ENCODE measurements around the gene SF3A2.
A peak's percentile ranks its signal among the peaks of the same experiment; 100 is the strongest.

Gene SF3A2

DNA sequence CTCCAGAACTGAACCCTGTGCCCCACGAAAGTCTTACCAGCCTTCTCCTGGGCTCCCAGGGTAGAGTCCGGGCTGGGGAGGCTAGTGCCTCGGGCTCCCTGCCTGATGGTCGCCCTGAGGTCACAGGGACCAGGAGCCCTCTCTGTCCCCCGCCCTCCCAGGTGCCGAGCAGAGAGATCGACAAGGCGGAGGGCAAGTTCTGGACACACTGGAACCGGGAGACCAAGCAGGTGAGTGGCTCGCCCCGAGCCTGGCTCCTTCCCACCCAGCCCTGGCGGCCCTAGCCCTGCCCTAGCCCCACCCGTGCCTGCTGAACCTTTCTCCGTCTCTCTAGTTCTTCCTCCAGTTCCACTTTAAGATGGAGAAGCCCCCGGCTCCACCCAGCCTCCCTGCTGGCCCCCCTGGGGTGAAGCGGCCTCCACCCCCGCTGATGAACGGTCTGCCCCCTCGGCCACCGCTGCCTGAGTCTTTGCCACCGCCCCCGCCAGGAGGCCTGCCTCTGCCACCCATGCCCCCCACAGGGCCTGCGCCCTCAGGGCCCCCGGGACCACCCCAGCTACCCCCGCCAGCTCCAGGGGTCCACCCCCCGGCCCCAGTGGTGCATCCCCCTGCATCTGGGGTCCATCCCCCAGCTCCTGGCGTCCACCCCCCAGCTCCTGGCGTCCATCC, 10.9 kb downstream of the SF3A2 start:
- in situ Hi-C loops (cut with HindIII; ENCODE audit: low pct_ligation_motif_present, low pct_unique_long_range_greater_than_20kb, low sequenced_read_pairs), result loop anchor here (25.0 kb wide), 1 partner anchor 165 kb away; no protein-coding TSS in a partner anchor
- no peak for DNase-seq

DNA sequence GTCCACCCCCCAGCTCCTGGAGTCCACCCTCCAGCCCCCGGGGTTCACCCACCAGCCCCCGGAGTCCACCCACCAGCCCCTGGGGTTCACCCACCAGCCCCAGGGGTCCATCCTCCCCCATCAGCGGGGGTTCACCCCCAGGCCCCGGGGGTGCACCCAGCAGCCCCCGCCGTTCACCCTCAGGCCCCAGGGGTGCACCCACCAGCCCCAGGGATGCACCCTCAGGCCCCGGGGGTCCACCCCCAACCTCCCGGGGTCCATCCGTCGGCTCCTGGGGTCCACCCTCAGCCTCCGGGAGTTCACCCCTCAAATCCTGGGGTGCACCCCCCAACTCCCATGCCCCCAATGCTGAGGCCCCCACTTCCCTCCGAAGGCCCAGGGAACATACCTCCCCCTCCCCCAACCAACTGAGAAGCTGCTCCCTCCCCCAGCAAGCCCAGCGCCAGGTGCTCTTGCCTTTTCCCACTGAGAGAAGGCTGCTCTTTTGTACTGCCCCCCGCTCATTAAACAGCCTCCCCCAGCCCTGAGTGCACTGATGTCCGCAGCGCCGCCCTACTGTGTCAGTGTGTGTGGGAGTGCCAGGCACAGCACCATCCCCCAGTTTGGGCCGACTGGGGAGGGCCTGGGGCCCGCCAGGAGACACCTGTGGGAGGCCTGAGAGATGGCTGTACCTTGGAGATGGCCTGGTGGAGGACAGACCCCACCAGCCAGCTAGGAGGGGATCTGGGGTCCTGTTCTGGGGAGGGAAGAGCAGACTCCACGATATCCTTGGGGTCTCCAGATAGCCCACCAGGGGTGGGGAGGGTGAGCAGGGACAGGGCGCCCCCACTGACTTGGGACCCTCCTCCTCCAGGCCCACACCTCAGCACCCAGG, 11.7 kb downstream of the SF3A2 start:
- in situ Hi-C loops (cut with HindIII; ENCODE audit: low pct_ligation_motif_present, low pct_unique_long_range_greater_than_20kb, low sequenced_read_pairs), result loop anchor here (25.0 kb wide), 1 partner anchor 164 kb away; no protein-coding TSS in a partner anchor
- no peak for DNase-seq

DNA sequence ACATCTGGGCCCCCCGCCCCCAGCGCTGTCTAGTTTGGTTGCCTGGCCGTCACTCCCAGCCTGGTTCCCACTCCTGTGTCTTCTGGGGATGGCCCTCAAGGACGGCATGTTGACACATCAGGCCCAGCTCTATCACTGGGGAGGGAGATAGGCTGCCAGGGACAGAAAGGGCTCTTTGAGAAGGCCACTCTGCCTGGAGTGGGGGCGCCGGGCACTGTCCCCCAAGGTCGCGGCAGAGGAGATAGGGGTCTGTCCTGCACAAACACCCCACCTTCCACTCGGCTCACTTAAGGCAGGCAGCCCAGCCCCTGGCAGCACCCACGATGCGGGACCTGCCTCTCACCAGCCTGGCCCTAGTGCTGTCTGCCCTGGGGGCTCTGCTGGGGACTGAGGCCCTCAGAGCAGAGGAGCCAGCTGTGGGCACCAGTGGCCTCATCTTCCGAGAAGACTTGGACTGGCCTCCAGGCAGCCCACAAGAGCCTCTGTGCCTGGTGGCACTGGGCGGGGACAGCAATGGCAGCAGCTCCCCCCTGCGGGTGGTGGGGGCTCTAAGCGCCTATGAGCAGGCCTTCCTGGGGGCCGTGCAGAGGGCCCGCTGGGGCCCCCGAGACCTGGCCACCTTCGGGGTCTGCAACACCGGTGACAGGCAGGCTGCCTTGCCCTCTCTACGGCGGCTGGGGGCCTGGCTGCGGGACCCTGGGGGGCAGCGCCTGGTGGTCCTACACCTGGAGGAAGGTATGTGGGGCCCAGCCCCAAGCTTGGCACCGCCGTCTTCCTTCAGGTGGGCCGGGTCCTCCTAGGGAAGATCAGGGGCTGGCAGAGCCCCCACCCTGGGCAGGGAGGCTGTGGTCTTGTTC, 12.6 kb downstream of the SF3A2 start, which contains the start of gene AMH:
Gene AMH (plus strand): TSS at position 314 of the 857 bp plus-strand sequence. CDS start 10 bp downstream, at position 324.
- in situ Hi-C loops (cut with HindIII; ENCODE audit: low pct_ligation_motif_present, low pct_unique_long_range_greater_than_20kb, low sequenced_read_pairs), result loop anchor here (25.0 kb wide), 1 partner anchor 163 kb away; no protein-coding TSS in a partner anchor

DNA sequence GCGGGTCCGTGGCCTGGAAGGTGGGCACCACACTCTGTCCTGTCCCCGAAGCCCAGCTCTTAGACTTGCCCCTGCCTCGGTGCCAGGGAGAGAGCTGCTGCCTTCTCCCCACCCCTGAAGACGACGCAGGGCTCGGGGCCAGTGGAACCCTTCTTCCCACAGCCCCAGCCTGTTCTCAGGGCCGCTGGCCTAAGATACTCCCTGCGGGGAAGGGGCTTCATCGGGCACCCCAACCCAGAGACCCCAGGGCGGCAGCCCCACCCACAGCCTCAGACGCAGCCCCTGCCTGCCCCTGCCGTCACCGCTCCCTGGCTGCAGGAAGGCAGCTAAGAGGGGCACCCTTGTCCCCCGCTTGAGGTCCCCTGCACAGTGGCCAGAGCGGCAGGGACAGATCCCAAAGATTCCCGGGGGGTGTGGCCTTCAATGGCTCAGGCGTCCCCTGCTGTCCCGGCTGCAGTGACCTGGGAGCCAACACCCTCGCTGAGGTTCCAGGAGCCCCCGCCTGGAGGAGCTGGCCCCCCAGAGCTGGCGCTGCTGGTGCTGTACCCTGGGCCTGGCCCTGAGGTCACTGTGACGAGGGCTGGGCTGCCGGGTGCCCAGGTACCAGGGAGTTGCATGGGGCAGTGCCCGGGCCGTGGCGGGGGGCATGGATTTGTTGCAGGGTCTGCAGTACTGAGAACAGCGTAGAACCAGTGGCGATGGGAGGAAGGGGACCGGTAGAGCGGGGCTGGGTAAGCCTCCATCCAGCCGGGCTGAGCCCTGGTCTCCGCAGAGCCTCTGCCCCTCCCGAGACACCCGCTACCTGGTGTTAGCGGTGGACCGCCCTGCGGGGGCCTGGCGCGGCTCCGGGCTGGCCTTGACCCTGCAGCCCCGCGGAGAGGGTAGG, 13.5 kb downstream of the SF3A2 start:
- DNase-seq, result no peak
- in situ Hi-C loops (cut with HindIII; ENCODE audit: low pct_ligation_motif_present, low pct_unique_long_range_greater_than_20kb, low sequenced_read_pairs), result loop anchor here (25.0 kb wide), 1 partner anchor 162 kb away; no protein-coding TSS in a partner anchor

More for the DNA sequence above, 12.6 kb downstream of the SF3A2 start, which contains the start of gene AMH:
- no peak for DNase-seq

DNA sequence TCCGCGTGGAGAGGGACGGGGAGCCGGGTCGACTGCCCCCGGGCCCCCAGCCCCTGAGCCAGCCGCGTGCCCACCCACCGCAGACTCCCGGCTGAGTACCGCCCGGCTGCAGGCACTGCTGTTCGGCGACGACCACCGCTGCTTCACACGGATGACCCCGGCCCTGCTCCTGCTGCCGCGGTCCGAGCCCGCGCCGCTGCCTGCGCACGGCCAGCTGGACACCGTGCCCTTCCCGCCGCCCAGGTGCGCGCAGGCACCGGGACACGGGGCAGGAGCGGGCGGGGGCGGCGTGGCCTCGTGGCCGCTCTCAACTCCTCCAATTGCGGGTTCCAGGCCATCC, 14.1 kb downstream of the SF3A2 start:
- DNase-seq, result no peak
- in situ Hi-C loops (cut with HindIII; ENCODE audit: low pct_ligation_motif_present, low pct_unique_long_range_greater_than_20kb, low sequenced_read_pairs), result no loop called here

DNA sequence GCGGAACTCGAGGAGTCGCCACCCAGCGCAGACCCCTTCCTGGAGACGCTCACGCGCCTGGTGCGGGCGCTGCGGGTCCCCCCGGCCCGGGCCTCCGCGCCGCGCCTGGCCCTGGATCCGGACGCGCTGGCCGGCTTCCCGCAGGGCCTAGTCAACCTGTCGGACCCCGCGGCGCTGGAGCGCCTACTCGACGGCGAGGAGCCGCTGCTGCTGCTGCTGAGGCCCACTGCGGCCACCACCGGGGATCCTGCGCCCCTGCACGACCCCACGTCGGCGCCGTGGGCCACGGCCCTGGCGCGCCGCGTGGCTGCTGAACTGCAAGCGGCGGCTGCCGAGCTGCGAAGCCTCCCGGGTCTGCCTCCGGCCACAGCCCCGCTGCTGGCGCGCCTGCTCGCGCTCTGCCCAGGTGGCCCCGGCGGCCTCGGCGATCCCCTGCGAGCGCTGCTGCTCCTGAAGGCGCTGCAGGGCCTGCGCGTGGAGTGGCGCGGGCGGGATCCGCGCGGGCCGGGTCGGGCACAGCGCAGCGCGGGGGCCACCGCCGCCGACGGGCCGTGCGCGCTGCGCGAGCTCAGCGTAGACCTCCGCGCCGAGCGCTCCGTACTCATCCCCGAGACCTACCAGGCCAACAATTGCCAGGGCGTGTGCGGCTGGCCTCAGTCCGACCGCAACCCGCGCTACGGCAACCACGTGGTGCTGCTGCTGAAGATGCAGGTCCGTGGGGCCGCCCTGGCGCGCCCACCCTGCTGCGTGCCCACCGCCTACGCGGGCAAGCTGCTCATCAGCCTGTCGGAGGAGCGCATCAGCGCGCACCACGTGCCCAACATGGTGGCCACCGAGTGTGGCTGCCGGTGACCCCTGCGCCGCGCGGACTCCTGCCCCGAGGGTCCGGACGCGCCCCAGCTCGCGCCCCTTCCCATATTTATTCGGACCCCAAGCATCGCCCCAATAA, 14.8 kb downstream of the SF3A2 start:
- in situ Hi-C loops (cut with HindIII; ENCODE audit: low pct_ligation_motif_present, low pct_unique_long_range_greater_than_20kb, low sequenced_read_pairs), result no loop called here

DNA sequence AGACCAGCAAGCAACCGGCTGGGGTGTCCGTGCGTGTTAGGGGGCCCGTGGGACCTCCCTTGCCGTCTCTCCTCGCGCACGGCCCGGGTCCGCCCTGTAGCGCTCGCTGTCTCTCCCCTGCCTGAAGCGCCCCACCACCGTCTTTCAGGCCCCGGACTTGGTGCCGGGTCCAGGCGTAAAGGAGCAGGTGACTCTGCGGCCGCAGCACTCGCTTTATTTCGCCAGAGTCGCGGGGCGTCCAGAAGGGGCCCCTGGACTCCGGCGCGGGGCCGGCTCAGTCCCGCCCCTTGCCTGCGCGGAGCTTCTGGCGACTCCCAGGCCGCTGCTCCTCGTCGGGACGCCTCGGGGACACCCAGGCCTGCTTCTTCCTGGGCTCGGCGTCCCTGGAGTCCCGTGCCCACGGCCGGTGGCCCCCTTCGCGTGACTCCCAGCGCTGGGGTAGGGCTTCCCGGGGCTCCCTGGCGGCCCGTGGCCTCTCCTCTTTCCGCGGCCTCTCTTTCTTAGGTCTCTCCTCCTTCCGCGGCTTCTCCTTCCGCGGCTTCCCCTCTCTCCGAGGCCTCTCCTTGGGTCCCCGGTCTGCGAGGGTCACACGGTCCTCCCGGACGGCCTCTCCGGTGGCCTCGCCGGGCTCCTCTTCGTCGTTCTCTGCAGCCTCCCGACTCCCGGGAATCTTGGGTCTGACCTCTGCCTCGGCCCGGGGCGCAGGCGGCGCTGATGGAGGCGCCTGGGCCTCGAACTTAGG, 15.6 kb downstream of the SF3A2 start:
- DNase-seq, result no peak
- in situ Hi-C loops (cut with HindIII; ENCODE audit: low pct_ligation_motif_present, low pct_unique_long_range_greater_than_20kb, low sequenced_read_pairs), result no loop called here

More for the DNA sequence above, 14.8 kb downstream of the SF3A2 start:
- DNase-seq, result no peak

DNA sequence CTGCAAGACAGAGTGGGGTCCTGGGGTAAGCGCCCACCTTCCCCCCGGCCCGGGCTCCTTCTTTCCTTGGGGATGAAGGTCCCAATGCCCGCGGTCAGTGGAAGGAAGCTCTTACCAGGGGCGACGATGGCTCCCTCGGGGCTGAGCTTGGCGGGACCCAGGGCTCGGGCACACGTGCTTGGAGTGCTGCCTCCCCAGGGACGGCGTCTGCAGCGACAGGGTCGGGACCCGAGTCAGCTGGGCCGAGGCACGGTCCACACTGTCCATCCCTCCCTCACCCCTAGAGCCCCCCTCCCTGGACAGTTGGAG, 16.1 kb downstream of the SF3A2 start:
- in situ Hi-C loops (cut with HindIII; ENCODE audit: low pct_ligation_motif_present, low pct_unique_long_range_greater_than_20kb, low sequenced_read_pairs), result no loop called here
- no peak for DNase-seq

DNA sequence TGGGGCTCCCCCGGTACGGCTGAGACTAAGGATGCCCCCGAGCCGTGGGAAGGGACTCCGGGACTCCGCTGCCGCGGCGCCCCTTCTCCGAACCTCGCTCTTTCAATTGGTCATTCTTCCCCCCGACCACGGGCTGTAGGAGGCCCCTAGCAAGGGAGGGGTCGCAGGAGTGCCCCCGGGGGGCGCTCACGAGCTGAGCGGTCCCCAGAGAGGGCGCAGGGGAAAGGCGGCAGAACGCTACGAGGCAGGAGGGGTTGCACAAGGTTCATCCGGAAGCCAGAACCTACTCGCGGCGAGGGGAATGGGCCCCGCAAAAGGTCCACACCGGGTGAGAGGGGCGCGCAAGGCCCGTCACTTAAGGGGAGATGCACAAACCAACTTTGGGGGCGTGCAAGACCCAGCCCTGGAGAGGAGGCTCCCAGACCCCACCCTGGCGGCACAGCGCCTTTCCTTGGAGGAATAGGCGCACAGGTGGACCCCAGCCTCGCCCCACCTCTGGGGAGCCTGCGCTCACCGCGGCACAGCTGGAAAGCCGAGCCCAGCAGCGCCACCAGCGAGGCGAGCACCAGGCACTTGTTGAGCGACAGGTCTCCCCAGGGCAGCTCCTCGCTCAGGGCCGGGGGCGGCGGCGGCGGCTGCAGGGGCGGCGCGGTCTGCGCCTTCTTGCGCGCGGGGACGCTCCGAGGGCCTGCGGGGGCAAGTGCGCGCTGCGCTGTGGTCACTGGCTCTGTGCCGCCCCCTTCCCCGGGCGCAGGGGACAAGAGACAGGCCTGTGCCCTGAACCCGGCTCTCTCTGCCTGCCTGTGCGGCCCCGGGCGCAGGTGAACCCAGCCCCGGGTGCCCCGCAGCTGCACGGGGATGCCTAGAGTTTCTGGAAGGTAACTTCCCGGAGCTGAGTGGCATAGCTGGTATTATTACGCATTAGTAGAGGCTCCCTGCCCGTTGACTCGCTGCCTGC, 16.8 kb downstream of the SF3A2 start:
- no peak for DNase-seq
- in situ Hi-C loops (cut with HindIII; ENCODE audit: low pct_ligation_motif_present, low pct_unique_long_range_greater_than_20kb, low sequenced_read_pairs), result no loop called here

DNA sequence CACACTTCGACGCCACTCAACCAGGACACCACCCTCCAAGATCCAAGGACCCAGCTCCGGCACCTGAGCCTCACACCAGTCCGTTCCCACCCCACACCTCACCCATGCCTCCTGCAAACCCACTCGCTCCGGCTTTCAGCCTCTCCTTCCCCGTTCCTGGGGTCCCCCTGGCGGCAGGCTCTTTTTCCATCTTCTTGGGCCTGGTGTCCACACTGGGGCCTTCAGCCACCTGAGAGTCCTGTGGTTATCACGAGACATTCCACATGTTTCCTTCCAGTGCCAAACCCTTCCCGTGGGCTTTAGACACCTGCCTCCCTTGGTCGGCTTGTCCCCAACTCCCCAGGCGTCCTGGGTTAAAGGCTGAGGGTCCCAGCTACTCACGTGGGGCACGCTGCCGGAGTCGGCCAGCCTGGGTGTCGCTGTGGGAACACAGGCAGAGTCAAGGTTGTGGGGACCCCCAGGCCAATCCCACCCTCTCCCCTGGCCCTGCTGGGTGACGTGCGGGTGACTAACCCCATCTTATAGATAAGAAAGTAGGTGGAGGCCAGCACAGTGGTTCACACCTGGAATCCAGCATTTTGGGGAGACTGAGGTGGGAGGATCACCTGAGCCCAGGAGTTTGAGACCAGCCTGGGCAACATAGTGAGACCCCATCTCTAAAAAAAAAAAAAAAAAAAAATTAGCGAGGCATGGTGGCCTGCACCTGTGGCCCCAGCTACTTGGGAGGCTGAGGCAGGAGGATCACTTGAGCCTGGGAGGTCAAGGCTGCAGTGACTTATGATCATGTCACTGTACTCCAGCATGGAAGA, 17.6 kb downstream of the SF3A2 start:
- in situ Hi-C loops (cut with HindIII; ENCODE audit: low pct_ligation_motif_present, low pct_unique_long_range_greater_than_20kb, low sequenced_read_pairs), result no loop called here
- DNase-seq, result no peak

DNA sequence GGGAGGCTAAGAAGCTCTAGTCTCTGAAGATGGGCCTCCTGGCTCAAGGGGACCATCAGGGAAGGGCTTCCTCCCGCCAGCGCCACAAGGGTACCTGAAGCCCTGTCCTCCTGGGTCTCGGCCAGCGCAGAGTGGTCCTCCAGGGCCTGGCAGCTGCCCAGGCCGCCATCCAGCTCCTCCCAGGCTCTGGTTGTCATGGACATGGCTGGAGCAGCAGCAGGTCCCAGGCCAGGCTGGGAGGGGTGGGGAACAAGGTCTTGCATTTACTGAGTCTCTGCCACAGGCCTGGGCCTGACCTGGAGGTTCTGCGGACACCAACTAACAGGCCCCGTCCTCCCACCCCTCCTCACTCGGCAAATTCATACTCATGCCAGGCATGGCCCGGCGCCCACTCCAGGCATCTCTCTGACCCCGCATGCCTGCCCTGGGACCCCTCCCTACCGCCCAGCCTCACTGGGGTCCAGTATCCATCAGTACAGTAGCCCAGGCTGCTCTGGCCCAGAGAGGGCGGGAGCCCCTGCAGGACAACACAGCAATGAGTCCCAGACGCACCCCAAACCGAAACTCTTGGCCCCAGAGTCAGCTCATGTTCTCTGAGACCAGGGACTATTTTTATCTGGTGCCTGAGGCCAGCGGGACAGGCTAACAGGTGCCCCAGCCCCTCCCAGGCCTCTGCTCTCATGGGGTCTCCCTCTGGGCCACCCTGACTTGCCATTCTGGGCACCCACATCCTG, 18.7 kb downstream of the SF3A2 start:
- in situ Hi-C loops (cut with HindIII; ENCODE audit: low pct_ligation_motif_present, low pct_unique_long_range_greater_than_20kb, low sequenced_read_pairs), result no loop called here
- DNase-seq, result no peak

DNA sequence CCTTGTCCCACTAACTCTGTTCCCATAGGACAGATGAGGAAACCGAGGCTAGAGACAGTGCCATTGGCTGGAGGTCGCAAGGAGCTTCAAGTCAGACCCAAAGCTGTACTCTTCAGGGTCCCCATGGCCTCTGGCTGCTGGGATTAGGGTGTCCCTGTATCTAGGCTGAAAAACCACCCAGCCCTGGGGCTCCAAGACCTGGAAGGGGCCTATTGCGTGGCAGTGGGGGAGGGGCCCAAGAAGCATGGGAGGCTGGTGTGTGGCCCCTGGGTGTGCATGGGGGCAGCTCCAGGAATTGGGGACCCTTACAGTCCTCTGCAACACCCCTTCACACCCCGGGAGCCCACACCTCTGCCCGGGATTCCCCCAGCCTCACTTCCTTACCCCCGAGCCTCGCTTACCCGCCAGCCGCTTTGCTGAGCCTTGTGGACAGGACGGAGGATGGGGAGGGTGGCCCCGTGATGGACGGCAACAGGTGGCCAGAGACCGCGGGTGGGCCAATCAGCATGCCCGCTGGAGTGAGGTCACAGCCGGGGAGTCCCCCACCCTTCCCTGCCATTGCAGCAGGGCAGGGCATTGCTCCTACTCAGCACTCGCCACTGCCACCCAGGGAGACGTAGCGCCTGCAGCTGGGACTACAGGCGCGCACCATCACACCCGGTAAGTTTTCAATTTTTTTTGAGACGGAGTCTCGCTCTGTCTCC, 19.5 kb downstream of the SF3A2 start, which contains the start of gene JSRP1:
Gene JSRP1 (minus strand): TSS at position 436 of the 704 bp plus-strand sequence. CDS start 1,103 bp downstream, outside the sequence.
- in situ Hi-C loops (cut with HindIII; ENCODE audit: low pct_ligation_motif_present, low pct_unique_long_range_greater_than_20kb, low sequenced_read_pairs), result no loop called here
- DNase-seq, result peak; percentile 73

DNA sequence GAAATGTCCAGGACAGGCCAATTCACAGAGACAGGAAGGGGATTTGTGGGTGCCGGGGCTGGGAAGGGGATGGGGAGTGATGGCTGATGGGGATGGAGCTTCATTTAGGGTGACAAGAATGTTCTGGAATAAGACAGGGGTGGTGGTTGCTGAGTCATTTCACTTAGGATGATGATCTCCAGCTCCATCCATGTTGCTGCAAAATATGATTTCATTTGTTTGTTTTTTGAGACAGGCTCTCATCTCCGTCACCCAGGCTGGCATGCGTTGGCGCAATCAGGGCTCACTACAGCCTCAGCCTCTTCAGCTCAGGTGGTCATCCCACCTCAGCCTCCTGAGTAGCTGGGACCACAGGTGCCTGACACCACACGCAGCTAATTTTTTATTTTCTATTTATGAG, 22.7 kb downstream of the SF3A2 start:
- in situ Hi-C loops (cut with HindIII; ENCODE audit: low pct_ligation_motif_present, low pct_unique_long_range_greater_than_20kb, low sequenced_read_pairs), result no loop called here
- no peak for DNase-seq

Data from ACHN (cell line).